GM23338 (cell line): ENCODE results near the gene TNFSF12. TPM values are rescaled to one million over a fixed set of nuclear protein-coding genes. Genes with fewer than 3 reads are reported as not detected.

Experiments used
- ATAC-seq: fragments of 200-7000 bp; cut with Tn5 transposase; 3 replicates; pipeline ENCODE4 v1.9.1; 2020
- DNase-seq: peaks from one replicate; pipeline ENCODE4 v3.0.0-alpha.2; 2015; ENCODE audit warnings: low spot score
- H2AFZ ChIP-seq: fragments of 200-600 bp; sonication (generic); 2 replicates; pipeline ENCODE4 v1.8.0; 2016; ENCODE audit warnings: antibody characterized with exemption, mild to moderate bottlenecking, moderate library complexity
- H3F3A ChIP-seq: fragments of 200-600 bp; sonication (generic); replicated peaks from 2 replicates; pipeline ENCODE4 v1.8.0; 2017; ENCODE audit warnings: antibody characterized with exemption, mixed run types, low read depth
- H3K27ac ChIP-seq: fragments of 200-600 bp; sonication (generic); 2 replicates; pipeline ENCODE4 v1.6.1; 2016; ENCODE audit warnings: low read depth
- H3K27me3 ChIP-seq: fragments of 200-600 bp; sonication (generic); 2 replicates; pipeline ENCODE4 v1.8.0; 2016; ENCODE audit warnings: mild to moderate bottlenecking, mixed run types, moderate library complexity; ENCODE audit not compliant: insufficient read depth
- H3K36me3 ChIP-seq: fragments of 200-600 bp; sonication (generic); 2 replicates; pipeline ENCODE4 v1.8.0; 2016; ENCODE audit warnings: mild to moderate bottlenecking; ENCODE audit not compliant: insufficient read depth
- H3K4me1 ChIP-seq: fragments of 200-600 bp; sonication (generic); 2 replicates; pipeline ENCODE4 v1.8.0; 2016; ENCODE audit warnings: mild to moderate bottlenecking, moderate library complexity; ENCODE audit not compliant: insufficient read depth
- H3K4me2 ChIP-seq: fragments of 200-600 bp; sonication (generic); 2 replicates; pipeline ENCODE4 v1.7.1; 2017; ENCODE audit warnings: mixed run types
- H3K4me3 ChIP-seq: fragments of 200-600 bp; sonication (generic); 2 replicates; pipeline ENCODE4 v1.6.1; 2016; ENCODE audit warnings: mixed run types
- H3K79me2 ChIP-seq: fragments of 200-600 bp; sonication (generic); replicated peaks from 2 replicates; pipeline ENCODE4 v1.8.0; 2017; ENCODE audit warnings: mild to moderate bottlenecking; ENCODE audit not compliant: insufficient read depth
- H3K9me2 ChIP-seq: fragments of 200-600 bp; sonication (generic); 2 replicates; pipeline ENCODE4 v1.8.0; 2017; ENCODE audit not compliant: insufficient read depth
- H4K20me1 ChIP-seq: fragments of 200-600 bp; sonication (generic); replicated peaks from 2 replicates; pipeline ENCODE4 v1.8.0; 2017; ENCODE audit warnings: mild to moderate bottlenecking; ENCODE audit not compliant: insufficient read depth
- H3K27ac Mint-ChIP-seq: 2 replicates; pipeline ENCODE4 v1.8.0; 2020; ENCODE audit warnings: inconsistent platforms, mild to moderate bottlenecking, moderate library complexity, mixed read lengths
- H3K27me3 Mint-ChIP-seq: 3 replicates; pipeline ENCODE4 v1.8.0; 2022; ENCODE audit warnings: low read depth, mild to moderate bottlenecking, moderate library complexity, mixed read lengths, inconsistent platforms; ENCODE audit not compliant: insufficient read depth, poor library complexity
- H3K36me3 Mint-ChIP-seq: 3 replicates; pipeline ENCODE4 v1.8.0; 2021; ENCODE audit warnings: low read depth, mild to moderate bottlenecking, inconsistent platforms, moderate library complexity, mixed read lengths
- H3K4me1 Mint-ChIP-seq: 3 replicates; pipeline ENCODE4 v1.8.0; 2020; ENCODE audit warnings: mild to moderate bottlenecking, inconsistent platforms, mixed read lengths
- H3K4me3 Mint-ChIP-seq: 3 replicates; pipeline ENCODE4 v1.8.0; 2021; ENCODE audit warnings: moderate library complexity, mild to moderate bottlenecking, inconsistent platforms, mixed read lengths
- H3K9me3 Mint-ChIP-seq: 3 replicates; pipeline ENCODE4 v1.8.0; 2020; ENCODE audit warnings: moderate library complexity, mild to moderate bottlenecking, inconsistent platforms, mixed read lengths
- CREB1 ChIP-seq: fragments of 250-450 bp; sonication (Bioruptor Pico); IDR thresholded peaks from 2 replicates; pipeline ENCODE4 v1.5.0; 2020; ENCODE audit warnings: low read depth, mild to moderate bottlenecking, moderate library complexity
- EZH2phosphoT487 ChIP-seq: fragments of 200-600 bp; sonication (generic); IDR thresholded peaks from one replicate; pipeline ENCODE4 v1.8.1; 2018; ENCODE audit warnings: antibody characterized with exemption; ENCODE audit not compliant: unreplicated experiment
- JUNB ChIP-seq: IDR thresholded peaks from one replicate; pipeline ENCODE4 v1.6.1; 2016; ENCODE audit warnings: antibody characterized with exemption; ENCODE audit not compliant: unreplicated experiment
- NANOG ChIP-seq: IDR thresholded peaks from 2 replicates; pipeline ENCODE4 v1.6.1; 2016; ENCODE audit warnings: antibody characterized with exemption, borderline replicate concordance
- POLR2AphosphoS5 ChIP-seq: IDR thresholded peaks from 2 replicates; pipeline ENCODE4 v1.6.1; 2016; ENCODE audit warnings: antibody characterized with exemption, low read depth
- STAT1 ChIP-seq: IDR thresholded peaks from one replicate; pipeline ENCODE4 v1.6.1; 2016; ENCODE audit warnings: antibody characterized with exemption; ENCODE audit not compliant: unreplicated experiment
- ZNF331 ChIP-seq: fragments of 250-450 bp; sonication (Bioruptor Pico); IDR thresholded peaks from 2 replicates; pipeline ENCODE4 v1.5.0; 2020; ENCODE audit warnings: low read depth, mild to moderate bottlenecking, moderate library complexity
- polyA plus RNA-seq: library from polyadenylated mRNA; unstranded; fragments of >200 nt; fragmentation: Nextera tagmentation; extraction: Ambion mirVana; gene quantifications from 2 replicates; pipeline ENCODE4 v1.2.1, GENCODE V29; 2016
- total RNA-seq: library from RNA; depleted of rRNA; stranded (reverse); fragments of >200 nt; shearing (Covaris generic); gene quantifications from 2 replicates; pipeline ENCODE4 v1.2.3, GENCODE V29; 2014
- TF ChIP-seq, protein P1 (sequence below): IDR thresholded peaks from 2 replicates; pipeline ENCODE4 v1.6.1; 2016; ENCODE audit warnings: antibody characterized with exemption
- TF ChIP-seq, protein P2 (sequence below): IDR thresholded peaks from one replicate; pipeline ENCODE4 v1.6.1; 2018; ENCODE audit warnings: antibody characterized with exemption; ENCODE audit not compliant: unreplicated experiment
- TF ChIP-seq, protein P3 (sequence below): fragments of 250-450 bp; sonication (Bioruptor Pico); IDR thresholded peaks from 2 replicates; pipeline ENCODE4 v1.5.0; 2020; ENCODE audit warnings: mild to moderate bottlenecking, moderate library complexity

Gene TNFSF12
- total and polyA plus RNA-seq, 2 experiments from 2014 or later, result 3.5 to 6.0 TPM

DNA sequence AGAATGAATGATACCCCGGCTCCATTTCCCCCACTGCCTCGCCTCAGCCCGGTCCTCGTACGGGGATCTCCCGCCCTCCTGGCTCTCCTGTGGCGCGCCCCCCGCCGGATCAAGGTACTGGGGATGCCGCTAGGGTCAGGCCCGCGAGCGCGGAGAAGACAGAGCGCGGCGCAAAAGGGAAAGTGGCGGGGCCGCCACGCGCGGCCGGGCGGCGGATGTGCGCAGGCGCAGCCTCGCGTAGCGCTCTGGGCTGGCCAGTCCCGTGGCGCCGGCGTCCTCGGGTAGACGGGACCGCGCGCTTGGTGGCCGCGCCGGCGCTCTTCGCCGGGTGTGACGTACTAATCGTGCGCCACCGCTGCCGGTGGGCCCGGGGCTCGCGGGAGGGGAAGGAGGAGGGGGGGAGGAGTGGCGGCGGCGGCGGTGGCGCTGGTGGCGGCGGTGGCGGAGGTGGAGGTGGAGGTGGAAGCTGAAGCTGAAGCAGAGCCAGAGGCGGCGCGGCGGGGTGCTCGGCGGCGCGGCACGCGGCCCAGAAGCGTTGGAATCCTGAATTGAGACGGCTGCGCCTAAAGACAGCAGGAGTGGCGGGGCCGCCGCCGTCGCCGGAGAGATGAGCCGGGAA is 12.8 kb downstream of the TNFSF12 start, which contains the start of gene SENP3:
Gene SENP3 (plus strand): TSS at position 331 of the 619 bp plus-strand sequence. CDS start 1,158 bp downstream, outside the sequence.
- ATAC-seq, result peak; percentile 58
- H3K4me3 ChIP-seq, result peak within 1 kb of the TSS; percentile 96
- peaks cover 22% of the 10 kb centered on the region; the same call in 1 of the 2 replicates for H3K36me3 ChIP-seq
- H3K4me1 Mint-ChIP-seq, result peaks cover 44% of the 10 kb centered on the region
- no peaks in the 10 kb centered on the region for H3K27me3 ChIP-seq
- peak within 1 kb of the TSS; percentile 95 for H2AFZ ChIP-seq
- peaks cover 29% of the 10 kb centered on the region for H3F3A ChIP-seq
- peak within 1 kb of the TSS; percentile 93 for H3K27ac Mint-ChIP-seq
- H3K79me2 ChIP-seq, result peaks cover 44% of the 10 kb centered on the region
- TF ChIP-seq STAT1, result no peak
- TF ChIP-seq, protein P1, sequence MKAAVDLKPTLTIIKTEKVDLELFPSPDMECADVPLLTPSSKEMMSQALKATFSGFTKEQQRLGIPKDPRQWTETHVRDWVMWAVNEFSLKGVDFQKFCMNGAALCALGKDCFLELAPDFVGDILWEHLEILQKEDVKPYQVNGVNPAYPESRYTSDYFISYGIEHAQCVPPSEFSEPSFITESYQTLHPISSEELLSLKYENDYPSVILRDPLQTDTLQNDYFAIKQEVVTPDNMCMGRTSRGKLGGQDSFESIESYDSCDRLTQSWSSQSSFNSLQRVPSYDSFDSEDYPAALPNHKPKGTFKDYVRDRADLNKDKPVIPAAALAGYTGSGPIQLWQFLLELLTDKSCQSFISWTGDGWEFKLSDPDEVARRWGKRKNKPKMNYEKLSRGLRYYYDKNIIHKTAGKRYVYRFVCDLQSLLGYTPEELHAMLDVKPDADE, result peak; percentile 54; the same call in 1 of the 2 replicates
- TF ChIP-seq EZH2phosphoT487, result no peak
- no peak for TF ChIP-seq JUNB
- TF ChIP-seq, protein P2, sequence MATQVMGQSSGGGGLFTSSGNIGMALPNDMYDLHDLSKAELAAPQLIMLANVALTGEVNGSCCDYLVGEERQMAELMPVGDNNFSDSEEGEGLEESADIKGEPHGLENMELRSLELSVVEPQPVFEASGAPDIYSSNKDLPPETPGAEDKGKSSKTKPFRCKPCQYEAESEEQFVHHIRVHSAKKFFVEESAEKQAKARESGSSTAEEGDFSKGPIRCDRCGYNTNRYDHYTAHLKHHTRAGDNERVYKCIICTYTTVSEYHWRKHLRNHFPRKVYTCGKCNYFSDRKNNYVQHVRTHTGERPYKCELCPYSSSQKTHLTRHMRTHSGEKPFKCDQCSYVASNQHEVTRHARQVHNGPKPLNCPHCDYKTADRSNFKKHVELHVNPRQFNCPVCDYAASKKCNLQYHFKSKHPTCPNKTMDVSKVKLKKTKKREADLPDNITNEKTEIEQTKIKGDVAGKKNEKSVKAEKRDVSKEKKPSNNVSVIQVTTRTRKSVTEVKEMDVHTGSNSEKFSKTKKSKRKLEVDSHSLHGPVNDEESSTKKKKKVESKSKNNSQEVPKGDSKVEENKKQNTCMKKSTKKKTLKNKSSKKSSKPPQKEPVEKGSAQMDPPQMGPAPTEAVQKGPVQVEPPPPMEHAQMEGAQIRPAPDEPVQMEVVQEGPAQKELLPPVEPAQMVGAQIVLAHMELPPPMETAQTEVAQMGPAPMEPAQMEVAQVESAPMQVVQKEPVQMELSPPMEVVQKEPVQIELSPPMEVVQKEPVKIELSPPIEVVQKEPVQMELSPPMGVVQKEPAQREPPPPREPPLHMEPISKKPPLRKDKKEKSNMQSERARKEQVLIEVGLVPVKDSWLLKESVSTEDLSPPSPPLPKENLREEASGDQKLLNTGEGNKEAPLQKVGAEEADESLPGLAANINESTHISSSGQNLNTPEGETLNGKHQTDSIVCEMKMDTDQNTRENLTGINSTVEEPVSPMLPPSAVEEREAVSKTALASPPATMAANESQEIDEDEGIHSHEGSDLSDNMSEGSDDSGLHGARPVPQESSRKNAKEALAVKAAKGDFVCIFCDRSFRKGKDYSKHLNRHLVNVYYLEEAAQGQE, result no peak
- no peak for TF ChIP-seq NANOG
- no peak for TF ChIP-seq ZNF331 (CRISPR knock-in tag)
- peak; percentile 95 for TF ChIP-seq CREB1
- TF ChIP-seq POLR2AphosphoS5, result peak; percentile 71
- peaks cover 6% of the 10 kb centered on the region for H4K20me1 ChIP-seq
- no peaks in the 10 kb centered on the region for H3K9me3 Mint-ChIP-seq
- H3K4me2 ChIP-seq, result peak within 1 kb of the TSS; percentile 99
- H3K27ac ChIP-seq, result peak within 1 kb of the TSS; percentile 92
- H3K4me1 ChIP-seq, result peaks cover 45% of the 10 kb centered on the region
- H3K27me3 Mint-ChIP-seq, result peaks cover 25% of the 10 kb centered on the region
- H3K4me3 Mint-ChIP-seq, result peak within 1 kb of the TSS; percentile 93
- peaks cover 38% of the 10 kb centered on the region for H3K36me3 Mint-ChIP-seq
- peak; percentile 94 for DNase-seq
- no peaks in the 10 kb centered on the region for H3K9me2 ChIP-seq

DNA sequence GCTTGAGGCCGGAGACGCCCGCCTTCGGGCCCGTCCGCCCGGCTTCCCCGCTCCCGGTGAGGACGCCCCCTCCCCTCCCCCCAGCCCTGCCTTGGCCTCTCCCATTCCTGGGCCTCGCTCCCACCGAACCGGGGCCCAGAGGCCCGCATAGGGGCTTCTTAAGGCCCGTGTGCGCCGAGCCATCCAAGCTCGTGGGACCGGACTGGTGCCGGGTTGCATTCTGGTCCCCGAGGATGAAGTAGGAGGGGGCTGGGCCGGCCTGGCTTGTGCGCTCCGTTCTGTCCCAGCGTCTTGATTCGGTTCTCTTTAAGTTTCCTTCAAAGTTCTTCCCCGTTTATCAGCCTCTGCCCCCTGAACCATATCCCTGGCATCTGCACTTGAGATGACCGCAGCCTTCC is 13.3 kb downstream of the TNFSF12 start:
- Histone ChIP-seq H3K4me1 (peaks cover 42% of the 10 kb centered on the region), H3K4me3 (peak overlapping the region; percentile 96), H4K20me1 (peaks cover 10% of the 10 kb centered on the region), H3F3A (peaks cover 29% of the 10 kb centered on the region), H3K9me2 (no peaks in the 10 kb centered on the region), H3K36me3 (peaks cover 23% of the 10 kb centered on the region; the same call in 1 of the 2 replicates), H3K27ac (peak overlapping the region; percentile 63), H2AFZ (0 out of 2 replicates have a peak overlapping the region, but pooled peaks have one; percentile 32), H3K79me2 (peaks cover 44% of the 10 kb centered on the region), H3K27me3 (no peaks in the 10 kb centered on the region), H3K4me2 (peak overlapping the region; percentile 99)
- Mint-ChIP-seq H3K27ac (peak overlapping the region; percentile 93), H3K36me3 (peaks cover 43% of the 10 kb centered on the region), H3K9me3 (no peaks in the 10 kb centered on the region), H3K27me3 (peaks cover 24% of the 10 kb centered on the region), H3K4me1 (peaks cover 43% of the 10 kb centered on the region), H3K4me3 (peak overlapping the region; percentile 93)
- peak; percentile 10 for ATAC-seq
- DNase-seq, result peak; percentile 64
- no peak for TF ChIP-seq STAT1
- no peak for TF ChIP-seq EZH2phosphoT487
- TF ChIP-seq CREB1, result no peak
- no peak for TF ChIP-seq POLR2AphosphoS5
- TF ChIP-seq, protein P3, sequence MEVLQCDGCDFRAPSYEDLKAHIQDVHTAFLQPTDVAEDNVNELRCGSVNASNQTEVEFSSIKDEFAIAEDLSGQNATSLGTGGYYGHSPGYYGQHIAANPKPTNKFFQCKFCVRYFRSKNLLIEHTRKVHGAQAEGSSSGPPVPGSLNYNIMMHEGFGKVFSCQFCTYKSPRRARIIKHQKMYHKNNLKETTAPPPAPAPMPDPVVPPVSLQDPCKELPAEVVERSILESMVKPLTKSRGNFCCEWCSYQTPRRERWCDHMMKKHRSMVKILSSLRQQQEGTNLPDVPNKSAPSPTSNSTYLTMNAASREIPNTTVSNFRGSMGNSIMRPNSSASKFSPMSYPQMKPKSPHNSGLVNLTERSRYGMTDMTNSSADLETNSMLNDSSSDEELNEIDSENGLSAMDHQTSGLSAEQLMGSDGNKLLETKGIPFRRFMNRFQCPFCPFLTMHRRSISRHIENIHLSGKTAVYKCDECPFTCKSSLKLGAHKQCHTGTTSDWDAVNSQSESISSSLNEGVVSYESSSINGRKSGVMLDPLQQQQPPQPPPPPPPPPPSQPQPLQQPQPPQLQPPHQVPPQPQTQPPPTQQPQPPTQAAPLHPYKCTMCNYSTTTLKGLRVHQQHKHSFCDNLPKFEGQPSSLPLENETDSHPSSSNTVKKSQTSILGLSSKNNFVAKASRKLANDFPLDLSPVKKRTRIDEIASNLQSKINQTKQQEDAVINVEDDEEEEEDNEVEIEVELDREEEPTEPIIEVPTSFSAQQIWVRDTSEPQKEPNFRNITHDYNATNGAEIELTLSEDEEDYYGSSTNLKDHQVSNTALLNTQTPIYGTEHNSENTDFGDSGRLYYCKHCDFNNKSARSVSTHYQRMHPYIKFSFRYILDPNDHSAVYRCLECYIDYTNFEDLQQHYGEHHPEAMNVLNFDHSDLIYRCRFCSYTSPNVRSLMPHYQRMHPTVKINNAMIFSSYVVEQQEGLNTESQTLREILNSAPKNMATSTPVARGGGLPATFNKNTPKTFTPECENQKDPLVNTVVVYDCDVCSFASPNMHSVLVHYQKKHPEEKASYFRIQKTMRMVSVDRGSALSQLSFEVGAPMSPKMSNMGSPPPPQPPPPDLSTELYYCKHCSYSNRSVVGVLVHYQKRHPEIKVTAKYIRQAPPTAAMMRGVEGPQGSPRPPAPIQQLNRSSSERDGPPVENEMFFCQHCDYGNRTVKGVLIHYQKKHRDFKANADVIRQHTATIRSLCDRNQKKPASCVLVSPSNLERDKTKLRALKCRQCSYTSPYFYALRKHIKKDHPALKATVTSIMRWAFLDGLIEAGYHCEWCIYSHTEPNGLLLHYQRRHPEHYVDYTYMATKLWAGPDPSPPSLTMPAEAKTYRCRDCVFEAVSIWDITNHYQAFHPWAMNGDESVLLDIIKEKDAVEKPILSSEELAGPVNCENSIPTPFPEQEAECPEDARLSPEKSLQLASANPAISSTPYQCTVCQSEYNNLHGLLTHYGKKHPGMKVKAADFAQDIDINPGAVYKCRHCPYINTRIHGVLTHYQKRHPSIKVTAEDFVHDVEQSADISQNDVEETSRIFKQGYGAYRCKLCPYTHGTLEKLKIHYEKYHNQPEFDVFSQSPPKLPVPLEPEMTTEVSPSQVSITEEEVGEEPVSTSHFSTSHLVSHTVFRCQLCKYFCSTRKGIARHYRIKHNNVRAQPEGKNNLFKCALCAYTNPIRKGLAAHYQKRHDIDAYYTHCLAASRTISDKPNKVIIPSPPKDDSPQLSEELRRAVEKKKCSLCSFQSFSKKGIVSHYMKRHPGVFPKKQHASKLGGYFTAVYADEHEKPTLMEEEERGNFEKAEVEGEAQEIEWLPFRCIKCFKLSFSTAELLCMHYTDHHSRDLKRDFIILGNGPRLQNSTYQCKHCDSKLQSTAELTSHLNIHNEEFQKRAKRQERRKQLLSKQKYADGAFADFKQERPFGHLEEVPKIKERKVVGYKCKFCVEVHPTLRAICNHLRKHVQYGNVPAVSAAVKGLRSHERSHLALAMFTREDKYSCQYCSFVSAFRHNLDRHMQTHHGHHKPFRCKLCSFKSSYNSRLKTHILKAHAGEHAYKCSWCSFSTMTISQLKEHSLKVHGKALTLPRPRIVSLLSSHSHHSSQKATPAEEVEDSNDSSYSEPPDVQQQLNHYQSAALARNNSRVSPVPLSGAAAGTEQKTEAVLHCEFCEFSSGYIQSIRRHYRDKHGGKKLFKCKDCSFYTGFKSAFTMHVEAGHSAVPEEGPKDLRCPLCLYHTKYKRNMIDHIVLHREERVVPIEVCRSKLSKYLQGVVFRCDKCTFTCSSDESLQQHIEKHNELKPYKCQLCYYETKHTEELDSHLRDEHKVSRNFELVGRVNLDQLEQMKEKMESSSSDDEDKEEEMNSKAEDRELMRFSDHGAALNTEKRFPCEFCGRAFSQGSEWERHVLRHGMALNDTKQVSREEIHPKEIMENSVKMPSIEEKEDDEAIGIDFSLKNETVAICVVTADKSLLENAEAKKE, result no peak
